Adrenal gland (tissue), 5 donors: ENCODE data around the gene THAP2.

Experiments used
- POLR2A ChIP-seq, 2 donors: fragments of 450-650 bp; IDR thresholded peaks; one replicate each; pipeline ENCODE4 v1.6.1; 2017; ENCODE audit warnings: antibody characterized with exemption in 2 of 2, mild to moderate bottlenecking in 2 of 2, moderate library complexity in 1 of 2
- TF ChIP-seq, protein P1 (sequence below), 6 experiments: fragments of 450-650 bp in 4 of 6; fragments of 200-600 bp in 2 of 6; sonication (generic) in 1 of 6; IDR thresholded peaks; 1 replicate in 5 of 6; 2 replicates in 1 of 6; pipeline versions ENCODE4 v1.5.1 to v1.8.0; 2016 to 2021; ENCODE audit warnings: antibody characterized with exemption in 6 of 6, mild to moderate bottlenecking in 2 of 6, moderate library complexity in 1 of 6
- donor health status: DM: no; HTN: no; CAD: no.

DNA sequence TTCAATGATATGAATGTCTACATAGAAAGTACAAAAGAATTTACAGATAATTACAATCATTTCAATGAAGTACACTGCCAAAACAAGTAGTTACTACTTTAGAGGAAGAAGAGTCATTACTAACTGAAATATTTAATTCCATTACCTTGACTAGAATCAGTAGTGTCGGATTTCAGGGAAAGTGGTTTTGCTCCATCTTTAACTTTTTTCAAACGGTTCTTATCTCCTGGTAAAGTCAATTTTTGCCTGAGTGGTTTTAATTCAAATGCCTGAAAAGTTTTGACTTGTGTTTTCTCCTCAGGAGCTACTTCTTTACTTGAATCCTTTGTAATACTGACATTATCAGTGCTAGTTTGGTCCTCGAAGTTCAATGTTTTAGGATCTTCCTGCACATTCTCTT lies 7.4 kb upstream of the THAP2 start:
- no peak for TF ChIP-seq POLR2A (IDR thresholded peaks at IDR 0.05)
- TF ChIP-seq, protein P1, sequence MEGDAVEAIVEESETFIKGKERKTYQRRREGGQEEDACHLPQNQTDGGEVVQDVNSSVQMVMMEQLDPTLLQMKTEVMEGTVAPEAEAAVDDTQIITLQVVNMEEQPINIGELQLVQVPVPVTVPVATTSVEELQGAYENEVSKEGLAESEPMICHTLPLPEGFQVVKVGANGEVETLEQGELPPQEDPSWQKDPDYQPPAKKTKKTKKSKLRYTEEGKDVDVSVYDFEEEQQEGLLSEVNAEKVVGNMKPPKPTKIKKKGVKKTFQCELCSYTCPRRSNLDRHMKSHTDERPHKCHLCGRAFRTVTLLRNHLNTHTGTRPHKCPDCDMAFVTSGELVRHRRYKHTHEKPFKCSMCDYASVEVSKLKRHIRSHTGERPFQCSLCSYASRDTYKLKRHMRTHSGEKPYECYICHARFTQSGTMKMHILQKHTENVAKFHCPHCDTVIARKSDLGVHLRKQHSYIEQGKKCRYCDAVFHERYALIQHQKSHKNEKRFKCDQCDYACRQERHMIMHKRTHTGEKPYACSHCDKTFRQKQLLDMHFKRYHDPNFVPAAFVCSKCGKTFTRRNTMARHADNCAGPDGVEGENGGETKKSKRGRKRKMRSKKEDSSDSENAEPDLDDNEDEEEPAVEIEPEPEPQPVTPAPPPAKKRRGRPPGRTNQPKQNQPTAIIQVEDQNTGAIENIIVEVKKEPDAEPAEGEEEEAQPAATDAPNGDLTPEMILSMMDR (IDR thresholded peaks at IDR 0.05) = no peak
